Hematopoietic multipotent progenitor cell treated with erythropoietin and hydrocortisone succinate and interleukin-3 and kit ligand, for 6 days (in vitro differentiated cells): ENCODE results near the gene SC5D.

ENCODE experiments used
- DNase-seq: peaks from one replicate; pipeline ENCODE4 v3.0.0-alpha.2; 2015

Gene SC5D

DNA sequence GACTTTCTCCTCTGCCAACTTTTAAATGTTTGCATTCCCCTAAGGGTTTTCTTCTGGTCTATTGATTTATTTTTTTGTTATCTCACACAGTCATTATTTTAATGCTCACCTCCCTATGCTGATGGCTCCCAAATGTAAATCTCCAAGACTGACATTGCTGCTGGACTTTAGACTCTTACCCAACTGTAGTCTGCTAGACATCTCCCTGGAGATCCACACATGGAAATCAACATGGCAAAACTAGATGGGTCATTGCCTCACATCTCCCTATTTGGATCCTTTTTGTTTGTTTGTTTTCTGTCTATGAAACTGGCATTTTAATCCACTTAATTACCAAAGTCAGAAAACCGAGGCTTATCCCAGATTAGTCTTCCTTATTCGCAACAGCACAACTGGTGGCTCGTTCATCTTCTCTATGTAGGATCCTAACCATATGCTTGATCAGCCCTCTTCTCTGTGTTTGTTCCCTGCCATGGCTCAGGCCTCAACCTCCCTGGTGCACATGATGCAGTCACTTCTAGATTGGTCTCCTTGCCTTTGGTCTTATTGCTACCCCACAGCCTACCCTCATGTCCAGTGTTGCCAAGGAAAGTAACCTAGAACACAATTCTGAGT is 37.3 kb downstream of the SC5D start:
- DNase-seq: no peak

DNA sequence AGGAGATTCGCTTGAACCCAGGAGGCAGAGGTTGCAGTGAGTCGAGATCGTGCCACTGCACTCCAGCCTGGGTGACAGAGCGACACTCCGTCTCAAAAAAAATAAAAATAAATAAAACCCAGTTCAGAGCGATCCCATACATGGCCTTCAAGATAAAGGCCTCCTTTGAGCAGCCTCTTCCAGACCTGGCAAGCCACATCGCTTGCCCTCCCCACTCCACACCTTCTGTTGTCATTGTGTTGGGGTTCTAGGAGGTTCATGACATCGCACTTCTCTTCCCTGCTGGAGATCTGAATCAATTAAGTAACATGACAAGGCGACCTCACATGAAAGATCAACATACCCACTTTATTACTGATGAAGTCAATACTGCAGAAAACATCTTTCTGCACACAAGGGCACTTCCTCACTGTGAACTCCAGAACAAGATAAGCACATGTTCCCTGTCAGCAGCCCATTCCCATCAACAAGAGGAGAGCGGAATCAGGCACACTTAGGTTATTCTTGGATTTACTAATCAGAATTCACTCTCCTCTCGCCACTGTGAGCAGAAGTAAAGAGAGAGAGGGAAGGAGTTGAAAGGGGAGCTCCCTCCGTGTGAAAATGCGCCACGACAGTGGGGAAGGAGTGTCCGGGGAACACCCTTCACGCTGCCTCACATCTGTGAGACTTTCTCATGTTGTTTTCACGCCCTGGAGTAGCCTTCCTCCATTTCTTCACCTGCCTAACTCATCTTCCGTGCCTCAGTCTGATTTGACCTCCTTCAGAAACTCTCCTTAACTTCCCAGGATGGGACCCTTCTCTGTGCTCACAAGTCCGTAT is 38.3 kb downstream of the SC5D start:
- no peak for DNase-seq

DNA sequence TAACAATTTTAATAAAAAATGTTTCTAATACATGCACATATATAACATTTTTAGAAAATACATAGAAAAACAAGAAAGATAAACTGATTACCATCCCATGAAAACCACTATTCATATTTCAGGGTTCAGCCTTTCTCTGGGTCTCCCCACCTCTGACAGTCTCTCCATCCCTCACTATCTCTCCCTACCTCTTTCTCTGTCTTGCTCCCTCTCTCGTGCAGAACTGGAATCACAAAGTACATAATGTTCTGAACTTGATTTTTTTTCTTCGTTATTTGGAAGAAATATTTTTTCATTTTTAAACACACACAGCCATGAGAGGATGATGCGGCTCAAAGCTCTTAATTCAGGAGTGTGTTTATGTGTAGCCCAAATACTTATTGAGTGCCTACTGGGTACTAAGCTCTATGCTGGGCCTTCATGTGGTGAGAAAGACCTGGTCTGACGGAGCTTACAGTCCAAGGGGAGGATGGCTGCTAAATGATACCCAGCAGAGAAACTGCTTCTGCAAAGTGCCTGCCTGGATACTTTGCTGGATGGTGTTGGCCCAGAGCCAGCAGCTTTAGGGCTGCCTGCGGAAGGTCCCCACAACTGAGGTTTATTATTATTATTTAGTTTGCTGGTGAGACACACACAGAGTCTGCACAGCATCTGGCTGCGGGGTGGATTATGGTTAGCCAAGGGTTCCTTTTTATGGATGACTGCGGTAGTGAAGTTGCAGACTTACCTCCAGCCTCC is 42.6 kb downstream of the SC5D start:
- no peak for DNase-seq

DNA sequence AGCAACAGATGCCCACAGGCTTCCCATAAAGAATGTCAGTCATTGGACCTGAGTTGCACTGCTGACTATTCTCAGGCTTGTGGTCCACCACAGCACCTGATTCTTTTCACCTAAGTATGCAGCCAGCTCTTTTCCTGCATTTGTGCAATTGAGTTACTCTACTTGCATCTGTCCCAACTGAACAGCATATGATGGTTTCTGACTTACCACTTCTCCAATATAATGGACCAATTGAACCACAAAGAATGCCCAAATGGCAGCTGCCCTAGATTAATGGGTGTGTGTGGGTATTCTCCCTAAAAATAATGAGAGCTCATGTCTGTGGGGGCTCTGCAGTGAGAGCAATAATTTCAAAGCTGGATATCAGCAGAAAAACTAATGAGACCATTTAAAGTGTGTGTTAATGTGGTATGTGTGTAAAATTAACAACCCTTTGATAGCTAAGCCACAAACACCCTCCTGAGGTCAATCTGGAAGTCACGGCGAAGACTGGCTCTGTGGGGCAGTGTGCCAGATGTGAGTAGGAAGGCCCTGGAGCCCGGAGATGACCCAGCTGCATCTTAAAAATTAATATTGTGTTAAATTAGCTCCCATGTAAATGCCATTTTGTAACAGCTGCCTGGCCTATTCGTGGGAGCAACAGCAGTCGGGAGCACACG is 43.8 kb downstream of the SC5D start:
- no peak for DNase-seq

DNA sequence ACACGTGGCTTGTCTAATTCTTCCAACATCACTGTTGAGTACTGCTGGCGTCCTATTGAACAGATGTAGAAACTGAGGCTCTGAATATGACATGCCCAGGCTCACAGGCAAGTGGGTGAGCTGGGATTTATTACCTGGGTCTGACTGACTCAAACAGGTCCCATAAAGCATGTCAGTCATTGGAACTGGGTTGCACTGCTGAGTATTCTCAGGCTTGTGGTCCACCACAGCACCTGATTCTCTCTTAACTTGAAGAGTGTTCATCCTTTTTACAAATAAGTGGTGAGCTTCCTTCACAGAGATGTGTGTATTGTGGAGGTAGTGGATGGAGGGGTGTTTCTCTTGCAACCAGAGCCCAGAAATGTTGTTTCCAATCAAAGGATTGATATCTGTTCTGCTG is 44.5 kb downstream of the SC5D start:
- no peak for DNase-seq

DNA sequence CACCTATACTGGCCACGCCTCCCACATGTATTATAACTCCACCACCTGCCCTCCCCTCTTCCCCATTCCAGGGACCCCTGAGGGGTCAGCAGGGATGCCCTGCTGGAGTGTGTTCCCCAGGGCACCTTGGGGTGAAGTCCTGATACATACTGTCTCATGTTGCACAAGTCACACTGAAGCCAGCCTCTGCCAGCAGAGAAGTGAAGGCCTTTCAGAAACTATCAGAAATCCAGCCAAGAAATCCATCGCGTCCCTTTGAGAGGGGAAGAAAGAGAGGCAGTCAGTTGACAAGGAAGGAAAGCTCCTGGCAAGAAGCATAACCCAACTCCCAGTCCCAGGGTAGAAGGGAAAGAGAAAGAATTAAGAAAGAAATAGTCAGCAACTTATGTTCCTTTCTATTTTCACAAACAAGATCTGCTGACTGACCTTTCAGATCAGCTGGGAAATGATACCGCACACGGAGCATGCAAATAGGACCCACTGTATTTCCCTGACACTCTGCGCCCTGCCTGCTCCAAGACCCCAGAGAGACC is 45.2 kb downstream of the SC5D start:
- DNase-seq: no peak

DNA sequence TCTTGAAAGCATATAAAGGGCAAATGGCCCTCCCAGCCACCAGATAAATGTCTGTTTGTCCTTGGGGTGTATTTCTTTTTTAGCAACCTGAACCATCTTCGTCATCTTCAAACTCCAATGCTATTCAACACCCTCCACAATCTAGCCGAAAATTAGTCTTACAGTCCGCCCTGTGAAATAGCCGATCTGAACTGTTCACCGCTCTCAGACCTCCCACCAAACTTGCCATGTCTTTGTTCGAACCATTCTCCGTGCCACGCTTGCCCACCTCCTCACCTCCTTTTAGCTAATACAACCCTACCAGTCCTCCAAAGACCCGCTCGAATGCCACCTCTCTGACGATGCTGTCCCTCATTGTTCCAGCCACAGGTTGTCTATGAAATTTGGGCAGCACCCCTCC is 46.0 kb downstream of the SC5D start:
- DNase-seq: no peak

DNA sequence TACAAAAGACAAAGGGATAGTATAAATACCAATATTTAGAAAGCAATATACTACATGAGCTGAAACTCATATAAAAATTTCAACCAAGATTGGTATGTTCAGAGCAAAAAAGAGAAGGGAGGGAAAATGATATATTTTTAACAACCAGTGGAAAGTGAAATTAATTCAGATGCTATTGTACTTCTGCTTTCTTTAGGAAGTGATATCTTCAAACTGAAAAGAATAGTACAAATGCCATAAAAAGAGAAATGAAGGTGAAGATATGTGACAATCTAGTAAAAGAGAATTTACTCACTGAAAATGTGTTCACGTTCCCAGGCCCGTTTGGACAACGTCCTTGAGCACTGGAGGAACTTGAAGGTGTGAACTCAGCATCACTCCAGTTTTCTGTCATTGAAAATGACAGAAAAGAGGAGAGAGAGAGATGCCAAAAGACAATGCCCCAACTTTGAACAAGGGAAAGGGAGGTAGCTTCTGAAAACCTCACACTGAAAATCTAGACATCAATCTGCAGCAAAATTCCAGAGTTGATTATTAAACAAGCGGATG is 47.5 kb downstream of the SC5D start:
- DNase-seq: no peak

DNA sequence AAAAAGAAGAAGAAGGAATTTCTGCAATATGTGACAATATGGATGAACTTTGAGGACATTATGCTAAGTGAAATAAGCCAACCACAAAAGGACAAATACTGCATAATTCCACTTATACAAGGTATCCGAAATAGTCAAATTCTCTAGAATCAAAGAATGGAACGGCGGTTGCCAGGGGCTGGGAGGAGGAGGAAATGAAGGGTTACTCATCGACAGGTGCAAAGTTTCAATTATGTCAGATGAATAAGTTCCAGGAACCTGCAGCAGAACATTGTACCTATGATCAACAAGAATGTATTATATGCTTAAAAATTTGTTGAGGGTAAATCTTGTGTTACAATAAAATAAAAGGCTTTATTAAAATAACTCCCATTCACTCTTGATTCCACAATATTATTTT is 49.0 kb downstream of the SC5D start:
- DNase-seq: no peak

DNA sequence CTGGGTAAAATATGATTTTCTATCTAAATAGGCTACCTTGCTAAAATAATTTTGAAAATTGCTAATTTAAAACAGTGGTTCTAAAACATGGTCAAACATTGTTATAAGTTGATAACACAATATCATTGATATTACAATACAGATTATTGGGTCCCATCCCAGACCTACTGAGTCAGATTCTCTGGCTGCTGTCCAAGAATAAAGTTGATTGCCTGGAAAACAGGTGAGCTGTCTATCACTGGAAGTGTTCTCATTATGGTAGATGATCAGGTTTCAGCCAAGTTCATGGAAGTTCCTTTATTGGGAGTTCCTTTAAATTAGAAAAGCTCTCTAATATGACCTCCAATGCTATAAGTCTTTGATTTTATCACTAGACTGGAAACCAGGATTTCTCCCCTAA is 52.3 kb downstream of the SC5D start:
- no peak for DNase-seq

DNA sequence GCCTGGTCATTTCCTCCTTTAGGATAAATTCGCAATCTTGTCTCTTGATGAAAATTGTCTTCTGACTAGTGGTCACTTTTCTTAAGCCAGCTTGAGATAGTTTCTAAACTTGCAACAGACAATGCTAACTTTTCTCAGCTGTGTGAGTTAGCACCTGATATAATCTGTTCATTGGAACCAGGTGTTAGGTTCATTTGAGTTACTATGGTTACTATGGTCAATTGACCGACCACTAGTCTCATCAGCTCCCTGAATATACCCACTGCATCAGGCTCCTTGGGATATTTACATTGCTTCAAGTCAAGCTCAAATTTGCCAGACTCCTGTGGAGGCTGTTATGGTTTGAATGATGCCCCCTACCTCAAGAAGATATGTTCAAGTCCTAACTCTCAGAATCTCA is 54.5 kb downstream of the SC5D start:
- DNase-seq: no peak

DNA sequence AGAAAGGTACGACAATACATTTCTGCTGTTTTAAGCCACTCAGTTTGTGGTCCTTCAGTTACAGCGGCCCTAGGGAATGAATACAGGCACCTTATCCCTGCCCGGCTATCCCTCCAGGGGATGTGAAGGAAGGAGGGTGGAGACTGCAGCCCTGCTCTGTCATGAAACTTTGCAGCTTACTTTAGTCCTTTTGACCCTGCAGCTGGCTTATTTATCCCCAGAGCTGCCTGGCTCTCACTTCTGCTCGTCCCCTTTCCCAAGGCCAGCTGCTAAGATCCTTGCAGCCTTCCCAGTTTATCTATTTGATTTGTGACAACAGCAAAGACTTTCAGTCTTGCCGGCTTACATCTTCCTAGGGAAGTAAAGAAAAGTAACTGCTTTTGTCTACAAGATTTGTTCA is 55.2 kb downstream of the SC5D start:
- no peak for DNase-seq

DNA sequence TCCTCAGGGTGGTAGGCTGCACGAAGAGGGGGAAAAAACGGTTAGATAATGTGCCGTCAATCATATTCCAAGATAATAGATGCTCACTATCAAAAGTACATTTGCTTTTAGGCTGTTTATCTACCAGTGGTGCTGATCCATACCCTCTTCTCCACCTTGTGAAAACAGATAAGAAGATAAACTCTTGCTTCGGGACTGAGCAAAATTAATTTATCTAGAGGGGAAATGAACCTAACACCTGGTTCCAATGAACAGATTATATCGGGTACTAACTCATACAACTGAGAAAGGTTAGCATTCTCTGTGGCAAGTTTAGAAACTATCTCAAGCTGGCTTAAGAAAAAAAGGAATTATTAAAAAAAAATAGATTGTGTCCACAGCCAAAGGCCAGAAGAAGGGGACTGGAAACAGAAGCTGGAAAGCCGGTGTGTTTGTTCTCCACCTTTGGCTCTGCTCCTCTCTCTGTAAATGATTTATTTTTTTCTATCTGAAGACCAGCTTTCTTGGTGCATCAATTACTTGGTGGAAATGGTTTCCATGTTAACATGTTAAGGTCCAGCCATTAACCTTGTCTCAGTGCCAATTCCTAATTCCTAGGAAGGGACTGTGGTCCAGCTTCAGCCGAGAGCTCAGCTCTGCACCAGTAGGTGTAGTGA is 55.8 kb downstream of the SC5D start:
- DNase-seq: no peak

DNA sequence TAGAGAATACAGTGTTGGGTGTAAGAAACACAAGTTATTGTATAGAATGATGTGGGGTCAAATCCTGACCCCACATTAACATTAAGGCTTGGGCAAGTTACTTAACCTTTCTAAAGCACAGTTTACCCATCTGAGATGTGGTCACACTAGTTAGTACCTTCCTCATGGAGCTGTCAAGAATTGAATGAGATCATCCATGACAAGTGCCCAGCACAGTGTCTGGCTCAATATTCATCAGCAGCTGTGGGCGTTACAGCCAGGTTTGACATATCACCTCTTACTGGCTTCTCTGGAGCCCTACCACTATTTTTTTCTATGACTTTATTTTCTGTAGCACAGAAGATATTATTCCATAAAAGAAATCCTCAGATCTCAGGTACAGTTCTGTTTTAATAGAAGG is 57.2 kb downstream of the SC5D start:
- DNase-seq: no peak

DNA sequence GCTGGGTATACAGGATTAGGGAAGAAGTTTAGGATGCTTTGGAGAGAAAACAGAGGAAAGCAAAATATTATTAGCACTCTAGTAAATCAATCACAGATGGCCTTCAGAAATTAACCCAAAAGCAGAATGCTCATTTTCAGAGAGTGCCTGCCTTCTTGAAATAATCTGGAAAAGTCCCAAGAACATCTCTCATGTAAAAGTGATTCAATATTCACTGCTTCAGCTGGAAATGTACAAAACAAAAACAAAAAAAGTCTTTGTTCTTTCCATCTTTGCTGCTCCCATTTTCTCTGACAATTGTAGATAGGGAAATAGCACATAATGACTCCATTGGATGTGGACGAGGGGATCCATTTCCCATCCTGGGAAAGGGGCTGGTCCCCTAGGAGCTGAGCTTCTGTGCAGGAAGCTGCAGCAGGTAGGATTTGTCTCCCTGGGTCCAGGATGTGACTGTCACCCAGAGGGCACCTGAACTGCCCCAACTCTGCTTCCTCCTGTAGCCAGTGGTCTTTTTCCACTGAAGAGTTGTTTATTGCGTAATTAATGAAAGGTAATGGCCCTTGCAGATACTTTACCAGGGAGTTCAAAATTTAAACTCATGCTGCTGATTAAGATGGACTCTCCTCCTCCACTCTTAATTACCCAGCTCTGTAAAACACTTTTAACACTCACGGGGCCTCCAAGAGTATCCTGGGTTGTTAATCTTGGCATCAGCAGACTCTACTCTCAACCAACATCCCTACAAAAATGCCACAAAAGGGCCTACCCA is 57.9 kb downstream of the SC5D start:
- DNase-seq: no peak

DNA sequence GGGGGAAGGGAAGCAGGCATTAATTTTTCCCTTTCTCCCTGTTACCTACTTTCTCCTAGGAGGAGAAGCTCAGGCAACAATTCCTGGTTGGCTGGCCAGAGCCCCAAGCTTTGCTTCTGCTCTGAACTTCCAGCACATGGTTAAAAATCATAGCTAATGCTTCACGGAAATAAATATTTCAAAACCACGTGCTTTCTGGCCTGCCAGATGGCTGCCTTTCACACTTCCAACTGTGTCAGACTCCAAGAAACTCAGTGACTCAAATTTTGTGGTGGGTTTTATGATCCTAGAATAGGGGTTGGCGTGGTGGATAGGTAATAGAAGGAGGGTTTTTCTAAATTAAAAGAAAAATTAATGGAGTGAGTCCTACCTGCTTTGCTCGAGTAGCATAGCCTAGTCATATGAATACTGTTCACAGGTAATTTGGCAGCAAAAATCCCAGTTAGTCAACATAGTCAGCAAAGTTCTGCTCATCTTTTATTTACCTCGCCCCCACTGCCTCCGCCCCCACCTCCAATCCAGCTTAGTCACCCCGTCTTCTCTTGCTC is 58.6 kb downstream of the SC5D start:
- no peak for DNase-seq

DNA sequence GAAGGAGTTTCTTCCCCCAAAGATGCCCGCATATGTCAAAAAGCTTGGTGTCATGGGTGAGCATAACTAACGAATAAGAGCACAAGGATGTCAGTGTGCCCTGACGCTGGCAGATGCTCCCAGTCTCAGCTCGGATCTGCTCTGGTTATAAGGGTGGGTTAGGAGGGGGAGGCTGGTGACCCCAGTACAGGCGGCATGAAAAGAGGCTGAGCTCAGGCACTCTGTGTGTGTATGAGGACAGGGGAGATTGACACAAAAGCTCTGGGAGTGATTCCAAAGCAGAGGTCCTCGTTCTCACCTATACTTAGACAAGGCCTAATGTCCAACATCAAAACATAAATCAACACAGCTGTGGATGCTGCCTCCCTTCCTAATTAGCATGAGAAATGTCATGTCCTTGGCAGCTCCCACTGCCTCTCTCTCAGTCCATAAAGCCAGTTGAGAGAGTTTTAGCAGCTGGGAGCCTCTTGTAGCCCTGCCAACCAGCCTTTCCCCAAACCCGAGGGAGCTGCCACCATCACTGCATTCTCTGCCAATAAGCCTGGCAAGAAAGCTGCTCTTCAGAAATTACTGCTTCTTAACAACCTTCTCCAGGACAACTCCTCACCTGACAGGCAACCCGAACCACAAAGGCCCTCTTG is 59.8 kb downstream of the SC5D start:
- no peak for DNase-seq

DNA sequence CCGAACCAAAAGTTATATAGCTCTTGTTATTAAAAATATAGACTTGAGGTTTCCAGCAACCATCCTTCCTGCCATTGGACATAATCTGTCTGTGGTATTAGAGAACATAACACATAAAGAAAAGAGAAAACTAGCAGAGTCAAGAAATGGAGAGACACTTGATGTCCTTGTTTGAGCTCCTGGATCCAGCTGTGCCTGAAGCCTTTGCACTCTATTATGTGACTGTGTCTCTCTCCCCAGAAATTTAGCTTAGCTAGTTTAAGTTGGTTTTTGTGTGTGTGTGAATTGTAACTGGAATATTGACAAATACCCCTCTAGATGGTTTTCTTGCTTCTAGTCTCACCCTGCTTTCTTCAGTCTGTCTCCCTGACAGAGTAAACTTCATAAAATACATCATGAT is 61.6 kb downstream of the SC5D start:
- DNase-seq: no peak

DNA sequence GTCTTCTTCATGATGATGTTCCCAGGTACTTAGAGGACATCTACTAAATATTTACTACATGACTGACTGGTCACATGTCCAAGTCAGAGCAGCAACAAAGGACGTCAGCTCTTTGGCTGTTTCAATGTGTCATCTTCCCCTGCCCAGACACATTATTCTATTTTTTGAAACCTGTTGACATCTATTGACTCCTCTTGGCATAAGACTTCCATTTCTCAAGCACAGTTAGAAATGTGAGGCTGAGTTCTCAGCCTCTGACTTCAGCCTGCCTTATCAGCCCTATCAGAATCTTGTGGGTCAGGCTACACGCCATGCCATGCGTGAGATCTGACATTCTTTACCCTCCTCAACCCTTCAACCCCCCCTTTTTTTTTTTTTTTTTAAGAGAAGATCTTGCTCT is 63.8 kb downstream of the SC5D start:
- DNase-seq: peak; percentile 25
